GM23248 (cell line): Measurements from ENCODE around the gene SCP2. TPM values are rescaled to one million over a fixed set of nuclear protein-coding genes. Genes with fewer than 3 reads are reported as not detected.

Experiments
- DNase-seq: peaks from one replicate; pipeline ENCODE4 v3.0.0-alpha.2; 2015
- H2AFZ ChIP-seq: fragments of 200-600 bp; sonication (generic); 2 replicates; pipeline ENCODE4 v1.6.1; 2016; ENCODE audit warnings: antibody characterized with exemption
- H3F3A ChIP-seq: fragments of 200-600 bp; sonication (generic); 2 replicates; pipeline ENCODE4 v1.6.1; 2016; ENCODE audit warnings: mild to moderate bottlenecking, antibody characterized with exemption, mixed run types; ENCODE audit not compliant: insufficient read depth
- H3K27ac ChIP-seq: fragments of 200-600 bp; sonication (generic); 2 replicates; pipeline ENCODE4 v1.5.1; 2016; ENCODE audit warnings: mild to moderate bottlenecking
- H3K27me3 ChIP-seq: fragments of 200-600 bp; sonication (generic); replicated peaks from 2 replicates; pipeline ENCODE4 v1.6.1; 2016; ENCODE audit warnings: mild to moderate bottlenecking; ENCODE audit not compliant: insufficient read depth
- H3K36me3 ChIP-seq: fragments of 200-600 bp; sonication (generic); 2 replicates; pipeline ENCODE4 v1.6.1; 2016; ENCODE audit warnings: low read depth, mild to moderate bottlenecking
- H3K4me1 ChIP-seq: fragments of 200-600 bp; sonication (generic); 2 replicates; pipeline ENCODE4 v1.6.1; 2016; ENCODE audit warnings: mild to moderate bottlenecking; ENCODE audit not compliant: insufficient read depth
- H3K4me2 ChIP-seq: fragments of 200-600 bp; sonication (generic); one replicate; pipeline ENCODE4 v1.6.1; 2016; ENCODE audit warnings: mild to moderate bottlenecking; ENCODE audit not compliant: unreplicated experiment
- H3K4me3 ChIP-seq: fragments of 200-600 bp; sonication (generic); 2 replicates; pipeline ENCODE4 v1.5.1; 2016; ENCODE audit warnings: mild to moderate bottlenecking
- H3K79me2 ChIP-seq: fragments of 200-600 bp; sonication (generic); 2 replicates; pipeline ENCODE4 v1.6.1; 2016; ENCODE audit warnings: mild to moderate bottlenecking; ENCODE audit not compliant: insufficient read depth
- H3K9ac ChIP-seq: fragments of 200-600 bp; sonication (generic); 2 replicates; pipeline ENCODE4 v1.6.1; 2016; ENCODE audit warnings: mild to moderate bottlenecking
- H3K9me2 ChIP-seq: fragments of 200-600 bp; sonication (generic); 2 replicates; pipeline ENCODE4 v1.6.1; 2016; ENCODE audit warnings: mixed run types, mild to moderate bottlenecking, moderate library complexity; ENCODE audit not compliant: insufficient read depth
- H3K9me3 ChIP-seq: fragments of 200-600 bp; sonication (generic); one replicate; pipeline ENCODE4 v1.6.1; 2017; ENCODE audit warnings: low read depth
- H4K20me1 ChIP-seq: fragments of 200-600 bp; sonication (generic); 2 replicates; pipeline ENCODE4 v1.6.0; 2016; ENCODE audit not compliant: insufficient read depth
- EZH2 ChIP-seq: fragments of 200-600 bp; sonication (generic); IDR thresholded peaks from 2 replicates; pipeline ENCODE4 v1.6.1; 2018; ENCODE audit warnings: antibody characterized with exemption, mild to moderate bottlenecking; ENCODE audit not compliant: insufficient read depth, poor library complexity, severe bottlenecking
- EZH2phosphoT487 ChIP-seq: fragments of 200-600 bp; sonication (generic); IDR thresholded peaks from 2 replicates; pipeline ENCODE4 v1.6.1; 2018; ENCODE audit warnings: antibody characterized with exemption, moderate library complexity, mild to moderate bottlenecking, low read depth; ENCODE audit not compliant: insufficient read depth
- WGBS, 2 experiments: methylation state at CpG; one replicate each; pipeline ENCODE4 v1.1.6; 2015 to 2017; ENCODE audit warnings: low lambda C conversion rate in 2 of 2, low coverage in 1 of 2; ENCODE audit errors: missing lambda C conversion rate in 2 of 2; 5-methylcytosine and 5-hydroxymethylcytosine counted together
- in situ Hi-C: fragments of 300-500 bp; cut with MboI; formaldehyde crosslinking; loops from 2 replicates; pipeline ENCODE4 v1.15.0; 2020
- polyA plus RNA-seq: library from polyadenylated mRNA; unstranded; fragments of >200 nt; fragmentation: Nextera tagmentation; extraction: Ambion mirVana; gene quantifications from 2 replicates; pipeline ENCODE4 v1.2.1, GENCODE V29; 2016
- total RNA-seq: library from RNA; depleted of rRNA; stranded (reverse); fragments of >200 nt; shearing (Covaris generic); gene quantifications from 2 replicates; pipeline ENCODE4 v1.2.3, GENCODE V29; 2014; rRNA removed

SCP2 gene, protein sequence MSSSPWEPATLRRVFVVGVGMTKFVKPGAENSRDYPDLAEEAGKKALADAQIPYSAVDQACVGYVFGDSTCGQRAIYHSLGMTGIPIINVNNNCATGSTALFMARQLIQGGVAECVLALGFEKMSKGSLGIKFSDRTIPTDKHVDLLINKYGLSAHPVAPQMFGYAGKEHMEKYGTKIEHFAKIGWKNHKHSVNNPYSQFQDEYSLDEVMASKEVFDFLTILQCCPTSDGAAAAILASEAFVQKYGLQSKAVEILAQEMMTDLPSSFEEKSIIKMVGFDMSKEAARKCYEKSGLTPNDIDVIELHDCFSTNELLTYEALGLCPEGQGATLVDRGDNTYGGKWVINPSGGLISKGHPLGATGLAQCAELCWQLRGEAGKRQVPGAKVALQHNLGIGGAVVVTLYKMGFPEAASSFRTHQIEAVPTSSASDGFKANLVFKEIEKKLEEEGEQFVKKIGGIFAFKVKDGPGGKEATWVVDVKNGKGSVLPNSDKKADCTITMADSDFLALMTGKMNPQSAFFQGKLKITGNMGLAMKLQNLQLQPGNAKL
- 200 and 209 TPM in 2 replicates for total RNA-seq
- 257 and 265 TPM in 2 replicates for polyA plus RNA-seq

- peak within 1 kb of the TSS; percentile 94 for H3K4me2 ChIP-seq
- H3F3A ChIP-seq: no peaks in the 10 kb centered on the region
- no peaks in the 10 kb centered on the region for H3K9me3 ChIP-seq
- peak within 1 kb of the TSS; percentile 45 for H3K27ac ChIP-seq
- peak; percentile 89 for DNase-seq
- 1 to 2% methylated on average over 53 to 64 of the region's 65 CpGs for WGBS, 2 experiments
- H4K20me1 ChIP-seq: no peaks in the 10 kb centered on the region
- H3K4me3 ChIP-seq: peak within 1 kb of the TSS; percentile 85
- no peaks in the 10 kb centered on the region for H3K9me2 ChIP-seq
- in situ Hi-C loops: no loop called here
- peaks cover 37% of the 10 kb centered on the region for H3K79me2 ChIP-seq
- no peaks in the 10 kb centered on the region for H3K4me1 ChIP-seq
- peak within 1 kb of the TSS; percentile 98 for H2AFZ ChIP-seq
- no peaks in the 10 kb centered on the region for H3K27me3 ChIP-seq
- no peaks in the 10 kb centered on the region for H3K36me3 ChIP-seq
- no peak for TF ChIP-seq EZH2phosphoT487
- TF ChIP-seq EZH2: no peak
- peak within 1 kb of the TSS; percentile 88 for H3K9ac ChIP-seq
Observed at GRCh38 chr1:52927212-52928014, at the start of gene SCP2. TSS of gene SCP2 (plus strand) at chr1:52927276. CDS start at chr1:52927397, 121 bp downstream.

DNA sequence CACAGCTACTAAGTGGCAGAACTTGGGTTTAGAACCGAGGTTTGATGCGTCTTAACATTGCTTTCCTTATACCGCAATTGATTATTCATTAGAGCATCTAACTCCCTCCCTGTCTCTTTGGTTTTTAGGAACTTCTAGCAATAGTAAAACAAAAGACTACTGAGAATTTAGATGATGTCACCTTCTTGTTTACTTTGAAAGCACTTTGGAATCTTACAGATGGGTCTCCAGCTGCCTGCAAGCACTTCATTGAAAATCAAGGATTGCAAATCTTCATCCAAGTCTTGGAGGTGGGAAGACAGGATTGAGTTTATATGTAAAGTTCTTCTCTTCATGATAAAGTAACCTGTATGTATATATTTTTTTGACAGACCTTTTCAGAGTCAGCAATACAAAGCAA, 49.5 kb upstream of the SCP2 start:
- Histone ChIP-seq H3K4me2 (no peak overlapping the region), H3K79me2 (no peaks in the 10 kb centered on the region), H3K9me3 (no peaks in the 10 kb centered on the region), H3K27me3 (no peaks in the 10 kb centered on the region), H3K9me2 (no peaks in the 10 kb centered on the region), H2AFZ (no peak overlapping the region), H3K4me3 (no peak overlapping the region), H3K9ac (no peak overlapping the region), H3K36me3 (no peaks in the 10 kb centered on the region), H4K20me1 (no peaks in the 10 kb centered on the region), H3F3A (no peaks in the 10 kb centered on the region; the same call in 1 of the 2 replicates), H3K27ac (no peak overlapping the region), H3K4me1 (no peaks in the 10 kb centered on the region)
- TF ChIP-seq EZH2: no peak
- no peak for TF ChIP-seq EZH2phosphoT487
- in situ Hi-C loops: no loop called here
- no peak for DNase-seq
- 91 to 96% methylated on average over 3 of the region's 3 CpGs for WGBS, 2 experiments

DNA sequence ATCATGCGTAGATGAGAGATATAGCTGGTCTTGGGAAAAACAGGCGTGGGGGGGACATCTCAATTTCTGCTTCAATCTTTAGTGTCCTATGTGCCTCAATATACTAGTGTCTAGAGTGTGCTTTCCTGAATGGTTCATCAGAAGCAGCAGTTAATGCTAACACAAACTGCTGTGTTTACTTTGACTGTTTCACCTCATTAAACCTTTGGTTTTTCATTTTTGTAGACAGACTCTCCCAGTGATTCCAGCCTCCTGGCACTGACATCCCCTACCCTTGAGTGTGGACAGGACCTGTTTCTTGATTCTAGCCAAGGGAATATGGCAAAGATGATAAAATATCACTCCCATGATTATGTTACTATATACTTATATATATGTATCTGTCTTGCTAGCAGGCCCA, 46.9 kb upstream of the SCP2 start:
- H3K4me1 ChIP-seq: no peaks in the 10 kb centered on the region
- H3K4me2 ChIP-seq: no peak overlapping the region
- no peaks in the 10 kb centered on the region for H4K20me1 ChIP-seq
- in situ Hi-C loops: no loop called here
- no peak for DNase-seq
- TF ChIP-seq EZH2phosphoT487: no peak
- no peak for TF ChIP-seq EZH2
- no peaks in the 10 kb centered on the region for H3K9me3 ChIP-seq
- no peak overlapping the region for H3K27ac ChIP-seq
- no peaks in the 10 kb centered on the region for H3K27me3 ChIP-seq
- no peaks in the 10 kb centered on the region for H3K79me2 ChIP-seq
- 67 to 73% methylated on average over 2 of the region's 2 CpGs for WGBS, 2 experiments
- no peak overlapping the region for H2AFZ ChIP-seq
- H3K9ac ChIP-seq: no peak overlapping the region
- no peaks in the 10 kb centered on the region for H3K9me2 ChIP-seq
- no peaks in the 10 kb centered on the region for H3K36me3 ChIP-seq
- no peaks in the 10 kb centered on the region; the same call in 1 of the 2 replicates for H3F3A ChIP-seq
- no peak overlapping the region for H3K4me3 ChIP-seq

DNA sequence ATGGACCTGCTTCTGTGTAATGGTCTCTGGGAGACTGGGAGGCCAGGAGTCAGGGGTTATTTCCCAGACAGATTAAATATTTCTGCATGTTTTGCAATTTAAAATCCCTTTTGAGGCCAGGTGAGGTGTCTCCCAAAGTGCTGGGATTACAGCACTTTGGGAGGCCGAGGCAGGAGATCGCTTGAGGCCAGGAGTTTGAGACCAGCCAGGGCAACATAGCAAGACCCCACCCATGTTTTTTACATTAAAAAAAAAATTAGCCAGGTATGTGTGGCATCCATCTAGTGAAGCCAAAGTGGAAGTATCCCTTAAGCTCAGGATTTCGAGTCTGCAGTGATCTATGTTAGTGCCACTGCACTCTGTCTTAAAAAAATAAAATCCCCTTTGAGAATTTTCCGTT, 39.6 kb upstream of the SCP2 start:
- Histone ChIP-seq H4K20me1 (no peaks in the 10 kb centered on the region), H3K79me2 (no peaks in the 10 kb centered on the region), H3K36me3 (no peaks in the 10 kb centered on the region), H3K27ac (no peak overlapping the region), H2AFZ (no peak overlapping the region), H3K9me2 (no peaks in the 10 kb centered on the region), H3F3A (no peaks in the 10 kb centered on the region), H3K4me3 (no peak overlapping the region), H3K9me3 (no peaks in the 10 kb centered on the region), H3K4me1 (no peaks in the 10 kb centered on the region), H3K27me3 (no peaks in the 10 kb centered on the region), H3K4me2 (no peak overlapping the region), H3K9ac (no peak overlapping the region)
- DNase-seq: no peak
- no peak for TF ChIP-seq EZH2phosphoT487
- TF ChIP-seq EZH2: no peak
- in situ Hi-C loops: no loop called here
- WGBS, 2 experiments: 89 to 94% methylated on average over 4 of the region's 4 CpGs
